Measurements from ENCODE around the gene ANKRD33B.

- TF ChIP-seq NRF1 (IDR thresholded peaks at IDR 0.05; ENCODE audit: low read depth, low read length) (no peak), SRF (IDR thresholded peaks at IDR 0.05; ENCODE audit: low read depth, low read length) (no peak), POLR2A (IDR thresholded peaks at IDR 0.05; ENCODE audit: control extremely low read depth in 1 of 2, low read depth in 2 of 2, low read length in 2 of 2) (no peak), ATF3 (IDR thresholded peaks at IDR 0.05; ENCODE audit: insufficient read depth, low read depth, low read length) (no peak), CTCF (IDR thresholded peaks at IDR 0.05; ENCODE audit: control extremely low read depth in 1 of 3, insufficient read depth in 1 of 3, low read depth in 1 of 3, low read length in 3 of 3) (no peak), ZNF274 (IDR thresholded peaks at IDR 0.05; ENCODE audit: borderline replicate concordance, extremely low read depth, low read length) (no peak), POLR2AphosphoS5 (IDR thresholded peaks at IDR 0.05; ENCODE audit: low read depth, low read length) (no peak)
Observed at GRCh38 chr5:10567781-10568321, 4.0 kb downstream of the ANKRD33B start.
